NOMO-1 (cell line): ENCODE data around the gene GLCCI1.
"Not testable (repeated sequence)": the region's sequence is repeated elsewhere in the genome, so short reads cannot be mapped to it uniquely, and the experiment has no call there.

Experiments
- DNase-seq, 2 experiments: peaks; one replicate each; lab custom pipeline; 2025; ENCODE audit not compliant: unreplicated experiment in 2 of 2; lab: John Stamatoyannopoulos, UW

The GLCCI1 gene

DNA sequence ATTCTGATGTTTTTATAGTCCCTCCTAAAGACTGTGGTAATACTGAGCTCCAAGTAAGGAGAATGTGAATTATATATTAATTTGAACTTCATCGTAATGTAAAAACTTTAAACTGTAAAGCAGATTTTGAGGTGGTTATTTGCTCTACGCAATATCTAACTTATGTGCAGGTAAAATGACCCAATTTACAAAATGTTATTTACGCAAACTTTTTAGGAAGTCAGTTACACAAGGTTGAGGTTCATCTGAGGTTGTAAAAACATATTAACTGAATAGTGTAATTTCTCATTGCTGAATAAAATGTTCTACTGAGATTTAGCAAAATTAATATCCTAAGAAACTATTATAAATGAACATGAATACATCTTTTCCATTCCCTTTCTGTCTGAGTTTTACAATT, 15.8 kb downstream of the GLCCI1 start:
- DNase-seq, result no peak

DNA sequence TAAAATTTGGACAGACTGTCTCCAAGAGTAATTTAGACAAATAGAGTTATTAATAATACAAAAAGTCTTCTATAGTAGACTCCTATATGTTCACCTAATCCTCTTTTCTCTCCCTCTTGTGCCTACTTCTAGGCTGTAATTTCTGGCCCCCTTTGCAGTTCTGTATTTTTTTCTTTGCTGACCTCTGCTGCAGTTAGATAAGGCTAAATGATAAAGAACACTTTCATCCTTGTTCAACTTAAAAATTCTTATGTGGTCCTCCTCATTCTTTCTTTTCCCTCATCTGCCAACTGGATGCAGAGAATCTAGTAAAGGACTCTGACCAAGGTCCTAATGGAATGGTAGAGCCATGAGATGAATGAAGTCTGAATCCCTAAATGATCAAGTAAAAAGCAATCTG, 20.1 kb downstream of the GLCCI1 start:
- no peak for DNase-seq

DNA sequence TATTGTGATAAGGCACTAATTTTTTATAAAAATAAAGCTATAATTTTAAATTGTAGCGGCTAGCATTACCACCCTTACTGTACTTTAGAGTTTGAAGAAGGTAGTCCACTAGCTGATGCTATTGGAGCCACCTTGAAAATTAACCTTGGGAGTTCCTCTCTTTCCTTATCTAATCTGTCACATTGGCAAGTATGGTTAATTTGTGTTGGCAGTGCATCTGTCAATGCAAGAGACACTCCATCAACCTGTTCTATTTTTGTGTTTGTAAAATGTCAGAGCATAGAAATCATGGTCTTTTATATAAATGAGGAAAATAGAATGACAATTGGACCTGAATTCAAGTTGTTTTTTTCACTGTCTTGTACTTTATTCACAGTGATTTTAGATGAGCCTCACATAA, 20.5 kb downstream of the GLCCI1 start:
- no peak for DNase-seq

DNA sequence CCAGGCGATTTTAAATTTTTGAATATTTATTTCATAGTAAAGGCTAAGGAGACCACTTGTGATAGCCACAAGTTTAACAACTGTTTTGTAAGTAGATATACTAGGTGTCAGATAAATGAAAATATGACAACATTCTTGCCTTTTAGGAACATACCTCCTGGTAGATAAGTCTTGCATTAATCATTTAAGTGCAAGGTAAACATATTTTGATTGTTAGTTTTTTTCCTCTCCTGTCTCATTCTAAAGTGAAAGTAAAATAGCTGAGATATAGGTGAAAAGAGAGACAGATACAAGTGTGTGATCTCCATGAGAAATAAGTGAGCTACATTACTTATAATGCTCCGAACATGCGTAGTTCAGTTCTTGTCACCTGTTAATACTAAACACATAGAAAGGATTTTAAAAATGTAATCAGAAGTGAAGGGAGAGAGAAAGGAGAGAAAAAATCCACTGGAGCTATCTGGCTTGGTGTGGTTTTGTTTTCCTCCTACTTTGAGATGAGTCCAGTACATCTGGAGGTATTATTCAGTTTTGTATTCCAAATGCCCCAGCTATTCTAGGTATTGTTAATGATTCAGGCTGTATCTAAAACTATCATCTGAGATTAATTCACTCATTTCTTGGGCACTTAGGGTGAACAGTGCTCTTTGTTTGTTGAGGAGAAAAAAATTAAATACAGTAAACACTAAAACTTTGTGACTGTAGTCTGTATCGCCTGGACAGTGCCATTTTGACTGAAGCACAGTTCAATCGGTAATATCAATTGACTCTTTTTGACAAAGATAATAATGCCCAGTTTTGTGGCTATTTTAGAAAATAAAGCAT, 21.2 kb downstream of the GLCCI1 start:
- no peak for DNase-seq

DNA sequence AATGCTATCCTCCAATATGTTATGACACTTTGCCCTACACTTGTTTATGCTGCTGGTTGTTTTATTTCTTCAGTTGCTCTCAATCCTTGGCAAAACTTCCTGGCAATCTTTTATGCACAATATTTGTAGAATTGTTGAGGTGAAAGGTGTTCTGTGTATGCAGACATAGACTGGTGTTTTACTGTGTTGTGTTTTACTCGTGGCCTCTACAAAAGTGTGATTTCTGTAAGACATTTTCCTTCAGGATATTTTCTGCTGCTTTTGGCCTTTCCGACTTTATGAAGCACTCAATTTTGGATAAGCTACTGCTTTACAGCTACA, 21.8 kb downstream of the GLCCI1 start:
- no peak for DNase-seq

DNA sequence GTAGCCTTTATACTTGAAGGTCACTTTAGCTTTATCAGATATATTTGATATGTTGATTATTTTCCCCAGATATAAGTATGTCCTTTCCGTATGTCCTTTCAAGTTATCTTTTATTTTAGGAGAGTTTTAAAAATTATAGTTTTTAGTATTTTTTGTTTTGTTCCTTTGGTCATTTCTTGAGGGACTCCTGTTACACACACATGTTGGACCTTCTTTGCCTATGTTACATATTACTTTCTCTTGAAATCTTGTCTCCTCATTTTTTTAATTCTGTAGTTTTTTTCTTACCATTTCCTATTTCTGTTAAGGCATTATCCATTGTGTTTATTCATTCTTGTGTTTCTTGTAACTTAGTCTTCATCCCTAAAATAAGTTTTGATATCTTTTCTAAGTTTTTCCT, 23.9 kb downstream of the GLCCI1 start:
- no peak for DNase-seq

DNA sequence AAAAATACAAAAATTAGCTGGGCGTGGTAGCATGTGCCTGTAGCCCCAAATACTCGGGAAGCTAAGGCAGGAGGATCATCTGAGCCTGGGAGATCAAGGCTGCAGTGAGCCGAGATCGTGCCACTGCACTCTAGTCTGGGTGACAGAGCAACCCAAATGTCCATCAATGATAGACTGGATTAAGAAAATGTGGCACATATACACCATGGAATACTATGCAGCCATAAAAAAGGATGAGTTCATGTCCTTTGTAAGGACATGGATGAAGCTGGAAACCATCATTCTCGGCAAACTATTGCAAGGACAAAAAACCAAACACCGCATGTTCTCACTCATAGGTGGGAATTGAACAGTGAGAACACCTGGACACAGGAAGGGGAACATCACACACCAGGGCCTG, 26.8 kb downstream of the GLCCI1 start:
- DNase-seq, result not testable (repeated sequence)

DNA sequence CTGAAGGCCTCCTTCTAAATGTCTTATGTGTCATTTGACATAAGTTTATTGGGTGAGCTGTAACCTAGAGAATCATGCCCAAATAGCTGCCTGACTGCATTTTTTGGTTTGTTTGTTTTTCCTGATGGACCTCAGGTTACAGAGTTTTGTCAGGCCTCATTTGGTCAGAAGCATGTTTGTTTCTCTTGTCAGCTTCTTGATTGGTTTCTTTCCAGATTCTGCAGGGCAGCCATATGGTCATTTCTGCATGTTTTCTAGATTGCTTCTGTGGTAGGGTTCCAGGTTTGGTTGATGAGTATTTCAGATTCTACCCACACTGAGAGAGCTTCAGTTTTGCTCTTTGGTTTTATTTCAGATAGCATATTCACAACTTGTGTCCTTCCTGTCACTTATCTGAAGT, 28.0 kb downstream of the GLCCI1 start:
- DNase-seq, result no peak

DNA sequence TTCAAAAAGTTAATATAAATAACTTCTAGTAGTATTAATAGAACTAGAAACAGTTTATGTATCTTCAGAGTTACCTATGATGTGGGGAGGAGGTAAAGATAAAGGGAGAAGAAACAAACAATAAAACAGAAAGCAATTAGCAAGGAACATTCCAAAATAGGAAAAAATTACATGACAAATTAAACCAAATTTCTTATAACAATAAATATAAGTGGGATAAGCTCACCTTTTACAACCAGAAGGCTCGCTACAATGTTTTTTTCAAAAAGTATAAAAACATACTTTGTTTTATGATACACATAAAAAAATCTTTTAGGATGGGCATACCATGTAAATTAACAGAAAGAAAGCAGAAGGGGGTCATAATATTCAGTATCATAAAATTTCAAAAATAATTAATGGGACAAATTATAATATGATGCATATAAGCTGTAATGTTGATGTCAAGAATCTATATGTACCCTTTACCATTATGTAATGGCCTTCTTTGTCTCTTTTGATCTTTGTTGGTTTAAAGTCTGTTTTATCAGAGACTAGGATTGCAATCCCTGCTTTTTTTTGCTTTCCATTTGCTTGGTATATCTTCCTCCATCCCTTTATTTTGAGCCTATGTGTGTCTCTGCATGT, 31.8 kb downstream of the GLCCI1 start:
- no peak for DNase-seq

DNA sequence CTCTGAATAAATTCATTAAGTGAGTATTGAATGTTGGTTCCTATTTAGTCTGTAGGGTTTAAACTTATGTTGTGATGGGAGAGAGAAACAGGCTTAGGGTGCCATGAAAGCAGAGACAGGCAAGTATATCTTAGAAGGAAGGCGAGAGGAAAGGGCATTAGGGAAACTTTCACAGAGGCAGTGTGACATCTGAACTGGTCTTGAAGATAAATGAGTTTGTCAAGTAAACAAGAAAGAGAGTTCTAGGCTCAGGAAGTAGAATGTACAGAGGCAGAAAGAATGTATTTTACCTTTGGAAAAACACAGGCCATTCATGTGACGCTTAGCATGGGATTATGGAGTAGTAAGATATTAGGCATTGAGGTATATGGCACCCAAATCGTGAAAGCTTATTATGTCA, 34.5 kb downstream of the GLCCI1 start:
- no peak for DNase-seq

DNA sequence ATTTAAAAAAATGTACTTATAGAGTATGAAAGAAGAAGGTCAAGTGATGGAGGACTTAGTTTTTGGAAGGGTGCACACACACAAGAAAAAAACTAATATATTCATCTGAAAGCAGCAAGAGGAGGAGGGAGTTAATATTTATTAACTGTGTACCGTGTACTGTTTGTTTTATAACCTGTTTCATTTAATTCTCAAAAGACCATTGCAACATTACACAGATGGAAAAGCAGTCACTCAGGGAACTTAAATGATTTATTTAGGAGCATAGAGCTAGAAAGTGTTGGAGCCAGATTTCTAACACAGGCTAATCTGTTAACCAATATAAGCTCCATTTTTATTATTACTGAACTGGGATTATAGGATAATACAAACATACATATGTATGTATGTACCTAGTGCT, 36.7 kb downstream of the GLCCI1 start:
- no peak for DNase-seq

DNA sequence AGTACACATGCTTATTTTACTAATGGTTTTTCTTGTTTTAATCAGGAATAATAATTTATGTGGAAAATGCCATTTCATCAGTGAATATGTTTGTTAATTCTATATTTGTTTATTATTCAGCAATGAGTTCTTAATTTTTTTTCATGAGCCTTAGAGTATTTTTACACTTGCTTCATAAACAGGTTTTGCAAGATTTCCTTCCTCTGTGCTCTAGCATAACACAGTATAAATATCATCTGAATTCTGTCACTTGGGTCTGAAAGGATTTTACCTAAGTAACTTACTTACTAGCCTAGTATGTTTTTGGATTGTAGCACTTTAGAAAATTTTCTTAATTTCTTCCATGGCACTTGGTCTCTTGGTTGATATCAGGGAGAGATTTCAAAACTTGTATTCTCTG, 45.8 kb downstream of the GLCCI1 start:
- DNase-seq, result no peak

DNA sequence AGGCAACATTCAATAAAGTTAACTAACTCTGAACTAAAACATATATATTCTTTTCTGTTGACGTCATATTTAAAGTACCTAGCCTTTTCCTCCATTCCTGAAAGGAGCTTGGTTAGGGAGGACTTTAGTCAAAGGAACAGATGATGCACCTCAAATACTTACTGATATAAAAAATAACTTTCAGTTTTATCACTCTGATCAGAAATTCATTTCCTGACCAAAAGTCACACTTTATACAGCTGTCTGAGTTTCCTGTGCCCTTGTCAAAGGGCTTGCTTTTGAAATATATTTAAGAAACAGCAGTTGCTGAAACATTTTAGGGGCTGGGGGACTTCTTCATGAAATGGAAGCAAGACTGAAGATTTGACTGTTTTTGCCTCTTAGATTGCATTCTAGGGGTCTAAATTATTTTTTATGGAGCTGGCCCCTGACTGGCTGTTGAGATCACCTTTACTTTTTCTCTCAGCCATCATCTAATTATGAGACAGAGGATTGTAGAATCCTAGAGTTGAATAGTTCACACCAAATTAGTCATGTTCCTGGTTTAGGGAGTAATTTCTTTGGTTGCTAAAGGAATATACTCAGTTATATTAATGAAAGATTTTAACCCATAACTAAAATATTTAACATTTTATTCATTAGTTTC, 46.6 kb downstream of the GLCCI1 start:
- DNase-seq, result no peak

DNA sequence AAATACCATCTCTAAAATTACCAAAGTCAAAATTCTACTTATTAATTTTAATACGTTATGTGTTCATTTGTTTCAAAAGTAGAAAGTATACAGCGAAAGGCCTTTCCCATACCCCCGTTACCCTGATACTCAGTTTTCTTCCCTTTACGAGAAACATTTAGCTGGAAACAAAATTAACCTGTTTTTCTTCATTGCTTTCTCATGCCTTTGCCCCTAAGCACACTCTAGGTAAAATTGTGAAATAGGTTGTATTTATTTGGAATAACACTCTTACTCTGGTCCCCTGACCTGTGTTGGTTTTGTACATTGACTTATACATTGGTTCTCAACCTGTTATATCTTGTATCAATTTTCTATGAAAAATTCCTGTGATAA, 47.1 kb downstream of the GLCCI1 start:
- no peak for DNase-seq

DNA sequence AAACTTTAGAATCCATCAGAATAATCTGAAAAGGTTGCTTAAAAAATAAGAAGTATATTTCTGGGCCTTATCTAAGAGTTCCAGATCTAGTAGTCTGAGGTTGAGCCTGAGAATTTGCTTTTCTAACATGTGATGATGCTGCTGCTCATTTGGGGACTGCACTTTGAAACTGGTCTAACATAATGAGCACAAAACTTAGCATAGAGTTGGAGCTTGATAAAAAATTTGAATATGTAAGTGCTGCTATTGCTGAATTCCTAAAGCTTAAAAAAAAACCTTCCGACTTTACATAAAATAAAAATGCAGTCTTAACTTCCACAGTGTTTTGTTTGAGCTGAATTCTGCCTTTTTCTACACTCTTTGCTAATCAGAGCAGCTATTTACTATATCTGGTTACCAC, 48.8 kb downstream of the GLCCI1 start:
- no peak for DNase-seq

DNA sequence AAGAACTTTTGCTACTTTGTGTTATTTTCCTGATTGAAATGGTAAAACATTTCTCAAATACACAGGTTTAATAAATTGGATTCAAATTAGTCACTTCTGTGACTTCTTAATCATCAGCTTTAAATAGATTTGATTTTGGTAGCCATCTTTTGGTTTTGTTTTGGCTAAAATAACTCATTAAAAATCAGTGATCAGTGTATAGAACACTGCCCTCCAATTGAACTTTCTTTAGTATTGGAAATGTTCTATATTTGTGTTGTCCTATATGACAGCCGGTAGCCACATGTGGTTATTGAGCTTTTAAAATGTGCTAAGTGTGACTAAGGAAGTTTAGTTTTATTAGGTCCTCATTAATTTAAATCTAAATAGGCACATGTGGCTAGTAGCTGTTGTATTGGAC, 50.4 kb downstream of the GLCCI1 start:
- no peak for DNase-seq

DNA sequence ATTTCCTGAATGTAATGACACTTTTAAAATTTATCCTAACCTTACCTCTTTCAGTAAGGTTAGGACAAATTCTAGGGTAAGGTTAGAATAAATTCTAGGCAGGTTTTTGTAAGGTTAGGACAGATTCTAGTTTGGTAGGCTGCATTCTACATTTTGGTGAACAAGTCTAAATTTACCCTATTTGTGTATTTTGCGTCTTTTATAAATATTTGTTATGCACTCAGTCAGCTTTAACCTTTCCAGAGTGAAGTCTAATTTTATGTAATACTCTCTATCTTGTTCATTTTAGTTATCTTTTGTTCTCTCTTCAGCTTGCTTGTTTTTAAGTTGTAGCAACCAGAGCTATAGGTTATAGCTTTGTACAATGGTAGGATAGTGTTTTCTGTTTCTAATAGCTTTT, 54.0 kb downstream of the GLCCI1 start:
- no peak for DNase-seq

DNA sequence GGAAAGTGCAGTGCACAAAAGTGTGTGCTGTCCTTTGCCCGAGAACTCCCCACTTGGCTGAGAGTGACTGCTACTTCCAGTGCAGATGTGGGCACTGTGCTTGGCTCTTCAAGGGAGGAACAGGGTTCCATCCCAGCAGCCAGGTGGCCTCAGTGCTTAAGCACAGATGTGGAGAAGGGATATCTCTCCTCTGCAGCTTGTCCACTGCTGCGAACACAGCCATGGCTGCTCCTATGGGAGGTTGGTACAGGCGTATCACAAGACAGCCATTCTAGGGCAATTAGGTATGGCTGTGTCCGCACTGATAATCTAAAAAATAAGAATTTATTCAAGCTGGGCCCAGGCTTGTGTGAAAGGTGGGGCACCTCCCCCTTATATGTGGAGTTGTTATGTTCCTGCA, 66.6 kb downstream of the GLCCI1 start:
- DNase-seq, result no peak

DNA sequence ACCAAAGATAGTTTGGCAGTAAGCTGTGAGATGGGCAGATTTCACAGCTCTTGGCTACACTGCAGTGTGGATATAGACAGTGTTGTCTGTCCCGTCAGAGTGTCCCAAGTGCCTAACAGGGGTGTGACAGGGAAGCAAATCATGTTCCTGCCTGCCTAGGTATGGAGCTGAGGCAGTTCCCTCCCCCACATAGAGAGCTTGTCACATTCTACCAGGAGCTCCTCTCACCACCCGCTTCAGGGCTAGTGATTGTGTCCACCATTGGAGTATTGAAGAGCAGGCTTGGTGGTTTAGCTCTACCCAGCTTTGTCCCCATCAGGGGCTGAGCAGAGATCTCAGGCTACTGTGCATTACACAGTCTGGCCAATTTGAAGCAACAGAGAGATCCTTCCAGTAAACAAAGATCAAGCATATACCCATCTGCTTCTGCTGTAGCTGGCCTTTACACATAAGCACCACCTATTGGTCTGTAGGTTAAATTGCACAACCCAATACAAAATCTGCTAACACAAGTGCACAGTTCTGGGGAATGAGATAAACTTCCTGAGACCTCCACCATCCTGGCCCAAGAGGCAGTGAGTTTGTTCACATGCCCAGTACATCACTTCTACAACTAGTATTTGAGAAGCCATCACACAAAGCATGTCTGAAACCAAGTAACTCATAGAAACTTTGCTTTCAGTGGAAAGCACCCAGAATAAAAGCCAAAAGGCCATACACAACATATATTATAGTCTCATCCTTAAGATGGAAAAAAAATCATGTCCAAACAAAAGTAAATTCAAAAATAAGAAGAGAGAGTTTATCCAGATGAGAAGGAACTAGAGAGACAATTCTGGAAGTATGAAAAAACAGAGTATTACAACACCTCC, 67.3 kb downstream of the GLCCI1 start:
- DNase-seq, result peak; percentile 16 to 39

DNA sequence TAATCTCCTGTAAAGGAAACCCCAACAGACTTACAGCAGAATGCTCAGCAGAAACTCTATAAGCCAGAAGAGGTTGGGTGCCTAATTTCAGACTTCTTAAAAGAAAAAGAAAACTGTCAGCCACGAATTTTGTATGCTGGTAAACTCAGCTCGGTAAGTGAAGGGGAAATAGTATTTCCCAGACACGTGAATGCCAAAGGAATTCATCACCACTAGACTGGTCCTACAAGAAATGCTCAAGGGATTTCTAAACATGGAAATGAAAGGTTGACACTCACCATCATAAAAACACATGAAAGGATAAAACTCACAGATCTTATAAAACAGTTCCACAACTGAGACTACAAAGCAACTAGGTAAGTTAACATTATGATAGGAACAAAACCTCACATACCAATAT, 68.6 kb downstream of the GLCCI1 start:
- DNase-seq, result no peak

DNA sequence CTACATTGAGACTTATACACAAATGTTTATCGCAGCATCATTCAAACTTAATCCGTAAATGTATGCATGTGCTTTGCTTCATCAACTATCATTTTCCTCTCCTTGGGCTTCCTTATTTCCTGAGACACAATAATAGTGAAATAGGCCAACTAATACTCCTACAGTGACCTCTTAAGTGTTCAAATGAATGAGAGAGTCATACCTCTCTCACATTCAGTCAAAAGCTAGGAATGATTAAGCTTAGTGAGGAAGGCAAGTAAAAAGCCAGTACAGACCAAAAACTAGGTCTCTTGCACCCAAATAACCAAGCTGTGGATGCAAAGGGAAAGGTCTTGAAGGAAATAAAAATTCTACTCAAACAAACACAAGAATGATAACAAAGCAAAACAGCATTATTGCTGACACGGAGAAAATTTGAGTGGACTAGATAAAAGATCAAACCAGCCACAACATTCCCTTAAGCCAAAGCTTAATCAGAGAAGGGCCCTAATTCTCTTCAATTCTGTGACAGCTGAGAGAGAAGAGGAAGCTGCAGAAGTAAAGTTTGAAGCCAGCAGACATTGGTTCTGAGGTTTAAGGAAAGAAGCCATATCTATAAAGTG, 72.3 kb downstream of the GLCCI1 start:
- no peak for DNase-seq
